SK-N-DZ (cell line): ENCODE data around the gene ETS1.
"Not testable (repeated sequence)": the region's sequence is repeated elsewhere in the genome, so short reads cannot be mapped to it uniquely, and the experiment has no call there.

Experiments used
- DNase-seq: peaks from one replicate; pipeline ENCODE4 v3.0.0-alpha.2; 2015; ENCODE audit warnings: low spot score

ETS1 gene

DNA sequence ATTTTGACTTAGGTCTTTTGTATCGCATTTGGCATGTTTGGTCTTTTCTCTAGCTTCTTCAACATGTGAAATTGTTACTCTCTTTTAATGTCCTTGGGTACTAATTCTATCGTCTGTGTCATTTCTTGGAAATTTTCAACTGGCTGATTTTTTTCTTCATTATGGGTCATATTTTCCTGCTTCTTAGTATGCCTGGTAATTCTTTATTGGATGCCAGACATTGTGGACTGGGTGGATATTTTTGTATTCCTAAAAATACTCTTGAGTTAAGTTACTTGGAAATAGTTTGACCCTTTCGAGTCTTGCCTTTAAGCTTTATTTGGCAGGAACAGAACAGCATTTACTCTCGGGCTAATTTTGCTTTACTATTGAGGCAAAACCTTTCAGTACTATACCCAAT lies 140.1 kb downstream of the ETS1 start:
- DNase-seq = no peak

DNA sequence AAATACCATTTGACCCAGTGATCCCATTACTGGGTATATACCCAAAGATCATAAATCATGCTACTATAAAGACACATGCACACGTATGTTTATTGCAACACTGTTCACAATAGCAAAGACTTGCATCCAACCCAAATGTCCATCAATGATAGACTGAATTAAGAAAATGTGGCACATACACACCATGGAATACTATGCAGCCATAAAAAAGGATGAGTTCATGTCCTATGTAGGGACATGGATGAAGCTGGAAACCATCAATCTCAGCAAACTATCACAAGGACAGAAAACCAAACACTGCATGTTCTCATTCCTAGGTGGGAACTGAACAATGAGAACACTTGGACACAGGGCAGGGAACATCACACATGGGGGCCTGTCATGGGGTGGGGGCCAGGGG lies 141.4 kb downstream of the ETS1 start:
- DNase-seq = not testable (repeated sequence)

DNA sequence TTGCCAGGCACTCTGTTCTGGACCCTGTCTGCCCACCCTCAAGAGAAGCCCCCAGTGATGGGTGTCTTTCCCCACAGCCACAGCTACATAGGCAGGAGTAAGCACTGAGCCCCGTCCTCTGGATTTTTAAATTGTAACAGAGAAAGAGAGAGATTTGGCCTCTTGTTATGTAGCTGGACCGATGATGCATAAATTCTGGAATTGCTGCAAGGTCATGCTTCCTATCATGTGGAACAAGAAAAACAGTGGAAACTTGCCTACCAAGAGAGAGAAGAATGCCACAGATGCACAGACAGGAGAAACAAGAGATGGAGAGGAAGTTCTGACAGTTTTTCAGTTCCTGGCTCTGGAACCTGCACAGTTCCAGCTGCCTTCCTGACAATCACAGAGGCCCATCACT lies 150.2 kb downstream of the ETS1 start:
- no peak for DNase-seq

DNA sequence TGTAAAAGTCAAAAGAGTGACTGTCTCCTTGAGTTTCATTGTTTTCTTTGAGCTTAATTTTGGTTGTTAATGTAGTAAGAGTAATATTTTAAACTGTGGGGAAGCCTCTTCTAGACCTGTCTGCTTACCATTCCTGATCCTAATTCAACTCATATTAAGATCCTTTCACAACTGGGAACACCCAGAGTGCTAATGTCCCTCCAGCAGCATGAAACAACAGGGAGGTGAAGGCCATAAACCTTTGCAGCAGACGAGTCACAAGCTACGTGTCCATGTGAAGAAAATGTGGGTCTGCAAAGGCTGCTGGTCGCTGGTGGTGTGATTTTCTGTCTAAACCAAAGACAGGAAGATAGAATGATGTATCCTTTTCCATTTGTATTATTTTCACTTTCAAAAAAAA lies 152.5 kb downstream of the ETS1 start:
- DNase-seq = no peak

DNA sequence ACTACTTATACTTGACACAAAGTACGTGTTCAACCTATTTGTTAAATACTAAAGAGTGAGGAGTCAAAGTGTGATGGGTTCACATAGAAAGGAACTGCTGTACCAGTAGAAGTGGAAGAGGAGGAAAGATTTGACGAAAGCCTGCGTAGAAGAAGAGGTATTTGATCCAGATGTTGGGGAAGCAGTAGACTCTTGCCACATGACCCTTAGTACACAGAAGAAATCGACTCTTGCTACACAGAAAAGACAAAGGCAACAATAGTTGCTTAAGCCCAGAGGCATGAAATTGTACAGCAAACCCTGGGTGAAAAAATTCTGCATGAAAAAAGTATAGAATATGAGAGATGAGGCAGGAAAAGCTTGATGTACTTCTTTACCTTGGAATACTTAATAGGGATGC lies 152.9 kb downstream of the ETS1 start:
- DNase-seq = no peak

DNA sequence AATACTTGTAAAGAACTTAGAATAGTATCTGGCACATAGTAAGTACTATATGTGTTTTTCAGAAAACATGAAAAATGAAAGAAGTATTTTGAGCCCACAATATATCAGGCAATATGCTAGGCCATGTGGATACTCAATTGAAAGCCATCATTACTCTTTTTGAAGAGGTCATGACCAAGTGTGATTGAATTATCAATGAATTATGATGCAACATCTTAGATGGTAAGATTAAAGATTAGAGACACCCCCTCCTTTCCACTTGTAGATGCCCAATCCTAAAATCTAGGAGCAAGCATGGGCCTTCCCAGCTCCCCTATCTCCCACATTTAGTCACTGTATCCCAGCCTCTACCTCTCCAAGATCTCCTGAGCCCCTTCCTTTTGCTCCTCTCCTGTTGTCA lies 154.4 kb downstream of the ETS1 start:
- no peak for DNase-seq

DNA sequence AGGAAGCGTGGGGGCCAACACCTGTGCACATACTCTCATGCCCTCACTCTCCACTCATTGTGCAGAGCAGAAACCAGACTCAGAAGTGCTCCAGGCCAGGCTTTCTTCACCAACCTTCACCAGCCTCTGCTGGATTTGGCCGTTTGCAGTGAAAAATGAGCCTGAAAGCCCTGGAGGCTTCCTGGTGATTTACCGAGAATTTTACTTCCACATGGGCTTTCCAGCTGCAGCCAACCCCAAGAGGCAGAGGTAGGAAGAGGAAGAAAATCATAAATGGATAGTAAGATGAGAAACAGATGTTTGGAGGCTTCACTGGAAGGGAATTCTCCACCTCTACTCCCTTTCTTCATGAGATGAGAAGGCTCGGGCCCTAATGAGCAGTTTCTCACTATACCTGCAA lies 155.4 kb downstream of the ETS1 start:
- DNase-seq = no peak

DNA sequence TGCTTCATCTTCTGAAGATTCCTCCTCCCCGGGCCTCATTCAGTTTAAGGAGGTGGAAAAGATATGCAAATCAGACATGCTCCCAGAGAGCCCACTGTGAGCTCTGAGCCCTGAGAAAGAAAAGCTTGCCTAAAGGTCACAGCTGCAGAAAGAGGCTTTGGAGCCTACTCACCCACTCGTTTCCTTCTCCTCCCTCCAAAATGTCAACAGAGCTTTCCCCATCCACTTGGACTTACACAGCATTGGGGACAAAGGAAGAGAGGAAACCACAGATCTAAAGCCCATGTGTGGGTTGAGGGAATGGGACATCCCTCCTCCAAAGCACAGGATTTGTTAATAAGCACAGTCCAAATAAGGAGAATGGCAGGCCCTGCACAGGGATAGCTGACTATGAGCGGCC lies 158.4 kb downstream of the ETS1 start:
- no peak for DNase-seq

DNA sequence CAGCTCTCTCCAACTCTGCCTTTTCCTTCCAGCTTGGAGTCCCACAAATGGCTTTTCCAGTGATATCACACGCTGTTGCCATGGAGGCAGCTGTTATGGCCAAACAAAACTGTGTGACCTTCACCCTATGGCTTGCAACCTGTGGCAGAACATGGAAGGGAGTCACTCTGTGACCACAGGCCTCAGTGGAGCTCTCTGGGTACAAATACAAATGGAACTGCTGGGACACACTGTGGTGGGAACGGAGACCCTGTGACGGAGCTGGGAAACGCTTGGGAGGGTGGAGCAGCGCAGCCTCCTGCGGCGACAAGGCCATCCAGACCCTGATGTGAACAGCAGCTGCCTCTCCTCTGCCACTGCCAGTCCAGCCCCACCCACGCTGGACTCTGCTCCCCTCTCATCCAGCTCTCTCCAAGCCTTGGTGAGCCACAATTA lies 162.5 kb downstream of the ETS1 start:
- DNase-seq = no peak

DNA sequence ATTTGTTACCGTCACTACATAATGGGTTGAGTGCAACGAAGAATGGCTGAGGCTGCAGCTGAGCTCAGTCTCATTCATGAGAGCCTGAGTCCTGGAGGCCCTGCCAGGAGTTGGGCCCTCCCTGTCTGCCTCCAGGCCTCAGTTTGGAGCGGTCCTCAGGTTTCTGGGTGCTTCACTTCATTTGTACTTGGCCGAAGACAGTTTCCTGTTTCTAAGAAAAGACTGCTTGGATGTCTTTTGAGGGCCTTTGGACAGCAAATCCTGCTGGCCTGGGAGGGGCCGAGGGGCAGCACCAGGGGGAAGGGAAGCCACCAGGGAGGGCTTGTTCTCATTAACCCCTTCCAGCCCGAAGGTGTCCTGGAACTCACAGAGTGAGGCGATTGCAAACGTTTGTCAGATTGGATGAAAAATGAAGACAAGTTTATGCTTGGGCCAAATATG lies 163.1 kb downstream of the ETS1 start:
- no peak for DNase-seq

DNA sequence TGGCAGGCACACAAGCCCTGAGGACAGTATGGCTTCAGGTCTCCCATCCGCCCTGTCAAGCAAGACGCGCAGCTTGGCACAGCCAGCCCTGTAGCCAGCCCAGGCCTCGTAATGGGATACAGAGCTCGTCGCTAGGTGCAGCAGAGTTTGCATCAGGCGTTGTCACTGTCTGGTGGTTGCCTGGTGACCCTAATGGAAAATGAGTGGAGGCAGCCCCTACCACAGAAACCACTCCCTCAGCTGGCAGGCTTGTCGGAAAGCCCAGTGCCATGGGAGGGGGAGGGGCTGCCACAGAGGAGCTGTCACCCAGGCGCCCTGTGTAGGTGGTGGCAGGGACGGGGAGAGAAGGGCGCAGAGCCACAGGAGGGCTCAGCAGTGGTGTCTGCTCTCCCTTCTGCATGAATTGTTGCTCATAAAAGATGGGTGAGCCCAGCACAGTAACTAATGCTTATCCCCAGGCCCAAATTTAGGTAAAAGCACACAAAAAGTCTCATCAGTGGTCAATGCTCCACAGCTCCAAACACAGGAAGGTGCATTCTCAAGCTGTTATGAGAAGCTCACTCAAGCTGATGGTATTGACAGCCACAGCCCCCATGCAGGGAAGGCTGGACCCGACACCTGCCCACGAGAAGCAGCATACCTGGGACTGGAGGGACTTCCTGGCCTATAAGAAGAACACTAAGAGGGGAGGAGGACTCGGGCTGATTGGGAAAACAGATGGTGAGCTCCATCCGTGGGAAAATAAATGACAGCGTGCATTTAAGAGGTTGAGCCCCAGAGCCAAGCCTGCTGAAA lies 164.6 kb downstream of the ETS1 start:
- DNase-seq = no peak

DNA sequence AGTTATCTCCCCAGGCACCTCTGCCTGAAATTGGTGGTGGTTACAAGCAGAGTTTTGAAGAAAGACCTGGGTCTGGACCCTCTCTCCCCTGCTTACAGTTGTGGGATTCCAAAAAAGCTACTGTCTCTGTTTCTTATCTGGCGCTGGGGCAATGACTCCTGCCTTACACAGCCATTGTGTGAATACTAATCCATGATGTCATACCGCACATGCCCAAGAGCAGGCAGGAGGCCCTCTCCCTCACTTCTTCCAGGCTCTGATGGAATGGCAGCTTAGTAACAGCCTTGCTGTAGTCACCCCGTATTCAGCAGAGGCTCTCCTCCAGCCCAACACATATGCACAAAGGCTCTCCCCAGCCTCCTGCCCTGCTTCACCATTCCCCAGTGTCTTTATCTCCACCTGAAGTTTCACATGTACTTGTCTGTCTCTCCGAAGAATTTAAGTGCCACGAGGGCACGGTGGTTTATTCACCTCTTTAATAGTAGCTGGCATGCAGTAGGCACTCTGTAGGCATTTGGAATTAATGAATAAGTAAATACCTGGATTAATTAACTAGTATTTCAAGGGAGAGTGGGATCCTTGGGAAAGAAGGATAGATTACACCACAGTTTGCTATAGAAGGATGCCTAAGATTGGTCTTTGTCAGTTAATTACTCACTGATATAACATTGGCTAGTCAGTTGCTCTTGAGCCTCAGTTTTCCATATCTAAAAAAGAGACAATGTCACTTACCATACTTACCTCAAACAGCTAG lies 165.6 kb downstream of the ETS1 start:
- DNase-seq = no peak

DNA sequence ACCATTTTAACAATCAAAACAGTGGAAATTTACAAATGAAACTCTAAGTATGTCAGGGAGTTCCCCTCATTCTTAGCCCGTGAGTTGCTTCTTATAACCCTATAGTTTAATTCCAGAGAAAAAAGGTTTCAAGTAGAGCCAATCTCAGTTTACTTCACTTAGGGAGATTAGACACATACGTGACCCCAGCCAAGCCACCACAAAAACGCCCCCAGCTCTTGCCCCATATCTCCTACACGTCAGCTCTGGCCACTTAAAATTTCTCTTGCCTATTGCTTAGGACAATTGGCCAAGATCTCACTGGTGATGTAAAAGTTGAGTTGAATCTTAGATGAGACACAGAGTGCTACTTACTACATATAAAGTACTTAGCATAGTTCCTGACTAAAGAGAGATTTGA lies 166.4 kb downstream of the ETS1 start:
- DNase-seq = no peak

DNA sequence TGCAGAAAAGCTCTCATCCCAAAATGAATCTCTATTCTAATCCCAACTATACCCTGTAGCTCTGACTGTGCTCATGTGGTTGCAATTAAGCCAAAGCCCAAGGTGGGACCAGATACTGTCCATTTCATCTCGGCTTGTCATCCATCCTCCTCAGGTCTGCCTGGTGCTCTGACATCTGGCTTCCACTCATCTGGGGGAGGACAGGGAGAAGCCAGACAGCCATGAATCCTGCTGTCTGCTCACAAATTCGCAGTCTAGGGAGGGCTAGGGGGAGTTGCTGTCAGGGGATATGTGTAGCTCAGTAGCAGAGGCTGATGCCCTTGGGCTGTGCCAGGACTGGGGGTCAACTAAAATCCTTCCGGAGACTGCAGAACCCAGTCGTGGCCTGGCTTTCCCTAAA lies 167.1 kb downstream of the ETS1 start:
- DNase-seq = no peak

DNA sequence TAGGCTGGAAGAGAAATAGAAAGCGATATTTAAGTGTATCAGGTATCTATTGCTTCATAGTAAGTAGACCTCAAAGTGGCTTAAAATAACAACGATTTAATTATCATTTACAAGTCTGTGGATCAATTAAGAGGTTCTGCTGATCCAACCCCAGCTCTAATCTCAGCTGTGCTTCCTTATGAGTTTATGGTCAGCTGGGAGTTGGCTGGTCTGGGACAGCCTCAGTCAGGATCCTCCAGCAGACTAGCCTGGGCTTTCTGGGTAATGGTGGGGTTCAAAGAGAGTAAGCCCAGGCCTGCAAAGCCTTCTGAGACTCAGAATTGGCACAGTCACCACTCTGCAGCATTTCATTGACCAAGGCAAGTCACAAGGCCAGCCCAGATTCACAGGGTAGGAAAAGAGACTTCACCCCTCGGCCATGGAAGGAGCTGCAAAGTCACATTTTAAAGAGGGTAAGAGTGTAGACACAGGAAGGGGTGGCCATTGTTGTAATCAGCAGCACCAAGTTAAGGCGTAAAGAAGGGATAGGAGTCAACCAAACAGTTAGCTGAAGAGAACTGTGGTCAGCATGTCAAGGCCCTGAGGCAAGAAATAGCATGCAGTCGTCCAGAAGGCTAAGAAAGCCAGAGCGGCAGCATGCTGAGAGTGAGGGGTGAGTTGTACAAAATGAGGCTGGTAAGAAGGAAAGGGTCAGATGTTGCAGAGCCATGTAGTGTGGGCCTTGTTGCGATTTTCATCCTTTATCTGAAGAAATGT lies 168.2 kb downstream of the ETS1 start:
- no peak for DNase-seq

DNA sequence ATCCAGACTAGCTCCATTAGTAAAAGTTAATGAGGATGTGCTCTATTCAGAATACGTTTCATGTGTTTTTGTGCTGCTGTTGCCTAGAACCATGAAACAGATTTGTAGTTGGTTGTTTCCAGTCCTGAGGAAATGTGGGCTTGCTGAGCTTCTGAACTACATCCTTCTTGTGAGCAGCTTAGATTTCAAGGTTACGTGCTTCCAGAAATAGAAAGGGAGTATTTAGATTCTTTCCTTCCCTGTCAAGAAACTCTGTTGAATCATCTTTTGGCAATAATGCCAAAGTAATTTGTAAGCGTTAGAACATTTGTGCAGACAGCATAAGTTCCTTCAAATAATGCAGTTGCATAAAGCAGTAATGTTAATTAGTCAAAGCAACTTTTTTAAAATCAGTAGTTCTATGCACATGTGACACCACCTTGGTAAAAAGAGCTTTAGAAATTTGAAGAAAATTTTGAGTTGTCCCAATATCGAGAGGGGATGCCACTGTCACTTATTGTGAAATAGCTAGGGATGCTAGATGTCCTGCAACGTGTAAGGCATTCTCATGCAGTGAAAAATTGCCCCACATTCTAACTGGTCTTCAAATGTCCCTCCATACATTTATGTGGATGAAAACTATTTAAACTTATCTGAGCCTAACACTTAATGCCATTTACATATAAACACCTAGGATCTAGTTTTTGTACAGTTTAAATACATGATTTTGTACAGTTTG lies 169.6 kb downstream of the ETS1 start:
- DNase-seq = no peak

DNA sequence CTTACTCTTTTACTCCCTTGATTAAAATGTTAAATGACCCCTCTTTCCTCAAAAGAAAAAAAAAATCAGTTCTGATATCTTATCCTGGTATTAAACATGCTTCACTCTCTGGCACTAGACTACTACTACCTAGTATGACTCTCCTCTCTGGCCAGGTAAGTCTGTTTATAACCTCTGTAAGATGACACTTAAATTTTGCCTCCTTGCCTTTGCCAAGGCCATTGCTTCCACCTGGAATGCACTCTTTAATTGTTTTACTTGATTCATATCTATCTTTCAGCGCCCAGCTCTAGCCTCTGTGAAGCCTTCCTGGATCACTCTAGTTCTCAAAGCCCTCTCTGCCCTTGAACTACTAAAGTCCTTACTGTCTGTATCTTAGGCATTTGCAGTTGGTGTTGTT lies 170.4 kb downstream of the ETS1 start:
- no peak for DNase-seq

DNA sequence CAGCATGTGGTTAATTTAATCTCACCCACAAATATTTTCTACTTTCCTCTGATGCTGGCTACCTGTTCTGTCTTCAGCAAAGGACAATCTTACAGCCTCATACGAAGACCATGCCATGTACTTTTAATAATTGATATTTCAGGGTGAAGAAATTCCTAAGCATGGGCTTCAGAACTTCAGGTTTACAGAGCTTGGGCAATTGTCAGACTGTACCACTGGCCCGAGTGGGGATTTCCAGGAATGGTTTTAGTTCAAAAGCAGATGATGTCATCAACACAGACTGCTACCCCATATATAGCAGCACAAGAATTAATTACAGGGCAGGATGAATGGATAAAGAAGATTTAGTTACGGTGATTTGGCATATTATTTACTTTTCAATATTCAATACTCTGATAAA lies 171.8 kb downstream of the ETS1 start:
- DNase-seq = no peak

DNA sequence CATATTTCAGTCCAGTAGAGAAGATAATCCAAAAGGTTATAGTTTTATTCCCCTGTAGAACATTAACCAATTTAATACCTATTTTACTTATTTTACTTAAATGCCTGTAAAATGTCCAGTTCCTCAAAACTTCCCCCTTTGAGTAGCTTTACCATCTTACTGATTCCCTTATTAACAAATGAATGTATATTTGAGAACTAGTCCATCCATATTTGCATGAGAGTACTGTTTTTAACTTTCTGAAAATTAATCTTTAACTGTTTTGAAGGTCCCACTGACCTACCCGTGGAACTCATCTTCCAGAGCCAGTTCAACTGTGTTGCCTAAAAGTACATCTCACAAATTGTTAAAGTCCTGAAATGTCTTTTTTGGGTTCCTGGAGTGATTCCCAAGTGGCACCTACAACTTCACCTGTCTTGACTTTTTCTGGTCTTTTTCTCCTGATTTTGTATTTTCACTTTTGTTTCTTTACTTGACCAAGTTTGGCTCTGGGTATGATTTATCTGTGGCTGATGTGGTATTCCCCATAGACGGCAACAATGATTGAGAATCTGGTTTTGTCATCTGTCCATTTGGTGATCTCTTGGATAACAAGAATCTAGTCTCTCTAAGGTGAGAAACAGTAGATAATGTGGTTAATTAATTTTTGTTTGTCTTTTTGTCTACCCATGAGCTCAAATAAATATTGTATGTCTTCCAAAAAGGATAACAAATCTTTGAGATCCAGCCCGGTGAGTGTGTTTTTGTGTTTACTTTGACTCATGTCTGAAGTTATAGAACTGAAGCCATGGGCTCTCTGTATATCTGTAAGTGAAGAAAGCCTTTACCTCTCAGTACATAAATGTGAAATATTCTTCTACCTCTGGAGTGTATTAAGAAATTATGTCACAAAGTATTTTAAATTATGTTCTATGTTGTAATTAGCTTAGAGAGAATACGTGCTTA lies 174.2 kb downstream of the ETS1 start:
- no peak for DNase-seq

DNA sequence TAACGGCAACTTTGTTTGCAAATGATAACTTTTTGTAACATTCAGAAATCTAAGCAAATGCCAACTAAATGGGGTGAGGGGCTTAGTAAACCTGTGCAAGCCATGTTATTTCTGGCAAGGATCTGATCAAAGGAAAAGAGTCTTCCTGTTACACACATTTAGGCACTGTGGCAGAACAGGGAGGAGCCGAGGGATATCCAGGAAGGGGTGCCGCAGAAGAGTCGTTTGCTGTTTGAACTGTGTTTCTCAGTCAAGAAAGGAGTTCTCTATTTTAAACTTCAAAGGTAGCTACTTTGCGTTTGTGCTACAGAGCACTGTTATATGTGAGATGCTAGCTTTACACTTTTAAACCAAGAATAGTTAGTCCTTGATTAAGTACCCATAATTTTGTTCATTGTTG lies 175.5 kb downstream of the ETS1 start:
- DNase-seq = no peak

DNA sequence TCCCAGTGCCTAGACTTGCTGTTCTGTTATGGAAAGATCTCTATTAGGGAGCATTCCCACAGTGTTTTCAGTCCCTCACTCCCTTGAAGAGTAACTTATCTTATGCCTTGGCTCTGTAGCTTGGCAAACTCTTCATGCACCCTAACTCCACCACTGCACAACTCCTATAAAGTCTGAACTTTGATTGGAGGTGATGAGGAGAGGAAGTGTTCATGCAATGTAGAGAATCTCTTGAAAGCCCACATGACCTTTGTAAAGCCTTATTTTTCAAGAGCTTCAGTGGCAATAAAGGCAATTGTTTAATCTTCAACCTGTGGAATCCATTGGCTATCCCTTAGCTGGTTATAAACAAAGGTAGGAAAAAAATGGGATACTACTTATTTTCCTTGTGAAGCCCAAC lies 176.2 kb downstream of the ETS1 start:
- no peak for DNase-seq
